Mesodermal cell (in vitro differentiated cells): ENCODE data around the gene RUNX3.

Experiments
- H3K27ac ChIP-seq: 2 replicates; pipeline ENCODE4 v1.7.0; 2013; ENCODE audit warnings: mild to moderate bottlenecking, low read depth, low read length, moderate library complexity; ENCODE audit not compliant: severe bottlenecking
- H3K36me3 ChIP-seq: 2 replicates; pipeline ENCODE4 v1.7.1; 2013; ENCODE audit warnings: mild to moderate bottlenecking, low read length, moderate library complexity; ENCODE audit not compliant: control insufficient read depth, insufficient read depth
- H3K4me1 ChIP-seq: one replicate; pipeline ENCODE4 v1.7.1; 2013; ENCODE audit warnings: mild to moderate bottlenecking, low read length; ENCODE audit not compliant: insufficient read depth, control insufficient read depth, poor library complexity, severe bottlenecking
- H3K4me3 ChIP-seq: 2 replicates; pipeline ENCODE4 v1.7.0; 2013; ENCODE audit warnings: low read length, control low read depth, mild to moderate bottlenecking; ENCODE audit not compliant: insufficient read depth, poor library complexity, severe bottlenecking; ENCODE audit errors: extremely low read depth
- H3K9me3 ChIP-seq: 2 replicates; pipeline ENCODE4 v1.7.1; 2013; ENCODE audit warnings: mild to moderate bottlenecking, low read length, moderate library complexity; ENCODE audit not compliant: control insufficient read depth
- WGBS, 2 experiments: methylation state at CpG; one replicate each; pipeline ENCODE4 v1.1.5; 2013; ENCODE audit warnings: missing lambda C conversion rate in 2 of 2; ENCODE audit not compliant: insufficient coverage in 2 of 2; 5-methylcytosine and 5-hydroxymethylcytosine counted together

Gene RUNX3

GRCh38 chr1:24955779-24956365, 25.8 kb upstream of the RUNX3 start:
- no peak overlapping the region for H3K4me3 ChIP-seq
- no peaks in the 10 kb centered on the region for H3K9me3 ChIP-seq
- peaks cover 17% of the 10 kb centered on the region for H3K4me1 ChIP-seq
- no peak overlapping the region for H3K27ac ChIP-seq
- WGBS, 2 experiments, result 87 to 95% methylated on average over 7 of the region's 8 CpGs
- H3K36me3 ChIP-seq, result no peaks in the 10 kb centered on the region

GRCh38 chr1:24955161-24955560, 25.1 kb upstream of the RUNX3 start:
- 94 to 100% methylated on average over 2 to 4 of the region's 5 CpGs for WGBS, 2 experiments

GRCh38 chr1:24954631-24955030, 24.6 kb upstream of the RUNX3 start:
- Histone ChIP-seq H3K36me3 (no peaks in the 10 kb centered on the region), H3K9me3 (no peaks in the 10 kb centered on the region), H3K4me3 (no peak overlapping the region), H3K27ac (no peak overlapping the region), H3K4me1 (peaks cover 20% of the 10 kb centered on the region)
- 94 to 98% methylated on average over 10 to 11 of the region's 11 CpGs for WGBS, 2 experiments

More at GRCh38 chr1:24955161-24955560, 25.1 kb upstream of the RUNX3 start:
- Histone ChIP-seq H3K27ac (no peak overlapping the region), H3K4me1 (peaks cover 17% of the 10 kb centered on the region), H3K36me3 (no peaks in the 10 kb centered on the region), H3K9me3 (no peaks in the 10 kb centered on the region), H3K4me3 (no peak overlapping the region)

- no peak overlapping the region for H3K27ac ChIP-seq
- no peak overlapping the region for H3K4me3 ChIP-seq
- no peaks in the 10 kb centered on the region for H3K9me3 ChIP-seq
- H3K36me3 ChIP-seq, result no peaks in the 10 kb centered on the region
- peaks cover 20% of the 10 kb centered on the region for H3K4me1 ChIP-seq
- WGBS, 2 experiments, result 86 to 100% methylated on average over 3 of the region's 6 CpGs
These were observed 23.9 kb upstream of the RUNX3 start for GRCh38 chr1:24954022-24954421.

GRCh38 chr1:24952413-24952841, 22.4 kb upstream of the RUNX3 start:
- H3K4me1 ChIP-seq, result peaks cover 24% of the 10 kb centered on the region
- H3K4me3 ChIP-seq, result no peak overlapping the region
- no peaks in the 10 kb centered on the region for H3K9me3 ChIP-seq
- no peak overlapping the region for H3K27ac ChIP-seq
- 65 to 100% methylated on average over 1 to 4 of the region's 5 CpGs for WGBS, 2 experiments
- no peaks in the 10 kb centered on the region for H3K36me3 ChIP-seq

GRCh38 chr1:24951810-24952412, 21.8 kb upstream of the RUNX3 start:
- no peaks in the 10 kb centered on the region for H3K36me3 ChIP-seq
- H3K4me1 ChIP-seq, result peaks cover 24% of the 10 kb centered on the region
- no peak overlapping the region for H3K27ac ChIP-seq
- no peak overlapping the region for H3K4me3 ChIP-seq
- WGBS, 2 experiments, result 91 to 100% methylated on average over 1 of the region's 2 CpGs
- no peaks in the 10 kb centered on the region for H3K9me3 ChIP-seq

- 91 to 95% methylated on average over 4 to 5 of the region's 6 CpGs for whole genome bisulfite sequencing, 2 experiments
- H3K27ac ChIP-seq, result no peak overlapping the region
- H3K4me1 ChIP-seq, result peaks cover 24% of the 10 kb centered on the region
- no peaks in the 10 kb centered on the region for H3K9me3 ChIP-seq
- no peak overlapping the region for H3K4me3 ChIP-seq
- H3K36me3 ChIP-seq, result no peaks in the 10 kb centered on the region
These were observed 21.3 kb upstream of the RUNX3 start for GRCh38 chr1:24951337-24951736.

- 72 to 85% methylated on average over 6 to 12 of the region's 12 CpGs for WGBS, 2 experiments
- Histone ChIP-seq H3K36me3 (no peaks in the 10 kb centered on the region), H3K9me3 (no peaks in the 10 kb centered on the region), H3K4me1 (peaks cover 15% of the 10 kb centered on the region), H3K27ac (no peak overlapping the region), H3K4me3 (no peak overlapping the region)
These were observed 19.3 kb upstream of the RUNX3 start for GRCh38 chr1:24949331-24949881.

- Histone ChIP-seq H3K4me1 (peaks cover 15% of the 10 kb centered on the region), H3K36me3 (no peaks in the 10 kb centered on the region), H3K9me3 (no peaks in the 10 kb centered on the region), H3K27ac (no peak overlapping the region), H3K4me3 (no peak overlapping the region)
- 93% methylated on average over 3 to 7 of the region's 9 CpGs for WGBS, 2 experiments
These were observed 18.2 kb upstream of the RUNX3 start for GRCh38 chr1:24948079-24948827.

- peaks cover 15% of the 10 kb centered on the region for H3K4me1 ChIP-seq
- H3K9me3 ChIP-seq, result no peaks in the 10 kb centered on the region
- no peak overlapping the region for H3K27ac ChIP-seq
- H3K36me3 ChIP-seq, result no peaks in the 10 kb centered on the region
- 96 to 98% methylated on average over 13 of the region's 13 CpGs for WGBS, 2 experiments
- no peak overlapping the region for H3K4me3 ChIP-seq
These were observed 17.0 kb upstream of the RUNX3 start for GRCh38 chr1:24946861-24947658.
